ENCODE data around the gene SCOC.

SCOC gene

DNA sequence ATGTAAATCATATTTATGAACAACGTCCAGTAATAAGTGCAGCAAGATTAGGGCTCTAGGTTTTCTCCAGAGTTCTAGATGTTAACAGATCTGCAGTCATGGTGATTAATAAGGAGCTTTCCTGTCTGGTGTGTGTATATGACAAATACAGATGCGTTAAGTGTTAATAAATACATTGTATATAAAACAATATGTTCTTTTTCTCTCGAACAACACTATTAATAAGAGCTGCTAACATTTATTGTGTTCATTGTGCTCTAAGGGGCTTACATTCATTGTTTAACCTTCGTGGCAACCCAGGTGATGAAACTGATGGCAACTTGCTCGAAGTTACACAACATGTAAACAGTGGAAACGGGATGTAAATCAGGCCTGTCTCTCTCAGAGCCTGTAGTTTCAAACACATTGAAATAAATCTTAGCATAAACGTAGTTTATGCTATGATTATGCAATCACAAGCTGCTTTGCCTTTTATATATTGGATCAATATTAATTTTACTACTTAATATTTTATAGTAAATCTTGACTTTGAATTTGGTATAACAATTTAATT is 54.5 kb downstream of the SCOC start:
- TF ChIP-seq, protein P1, sequence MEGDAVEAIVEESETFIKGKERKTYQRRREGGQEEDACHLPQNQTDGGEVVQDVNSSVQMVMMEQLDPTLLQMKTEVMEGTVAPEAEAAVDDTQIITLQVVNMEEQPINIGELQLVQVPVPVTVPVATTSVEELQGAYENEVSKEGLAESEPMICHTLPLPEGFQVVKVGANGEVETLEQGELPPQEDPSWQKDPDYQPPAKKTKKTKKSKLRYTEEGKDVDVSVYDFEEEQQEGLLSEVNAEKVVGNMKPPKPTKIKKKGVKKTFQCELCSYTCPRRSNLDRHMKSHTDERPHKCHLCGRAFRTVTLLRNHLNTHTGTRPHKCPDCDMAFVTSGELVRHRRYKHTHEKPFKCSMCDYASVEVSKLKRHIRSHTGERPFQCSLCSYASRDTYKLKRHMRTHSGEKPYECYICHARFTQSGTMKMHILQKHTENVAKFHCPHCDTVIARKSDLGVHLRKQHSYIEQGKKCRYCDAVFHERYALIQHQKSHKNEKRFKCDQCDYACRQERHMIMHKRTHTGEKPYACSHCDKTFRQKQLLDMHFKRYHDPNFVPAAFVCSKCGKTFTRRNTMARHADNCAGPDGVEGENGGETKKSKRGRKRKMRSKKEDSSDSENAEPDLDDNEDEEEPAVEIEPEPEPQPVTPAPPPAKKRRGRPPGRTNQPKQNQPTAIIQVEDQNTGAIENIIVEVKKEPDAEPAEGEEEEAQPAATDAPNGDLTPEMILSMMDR (IDR thresholded peaks at IDR 0.05): no peak

Measured in LNCAP (cell line).